WTC11 (cell line): ENCODE data around the gene THBD. TPM values are rescaled to one million over a fixed set of nuclear protein-coding genes. Genes with fewer than 3 reads are reported as not detected.

Experiments used
- ATAC-seq: fragments of 200-7000 bp; cut with Tn5 transposase; 2 replicates; pipeline ENCODE4 v1.10.0; 2021; ENCODE audit warnings: mild to moderate bottlenecking, moderate library complexity
- CTCF ChIA-PET: fragments of 300-600 bp; sonication (Branson Sonifier 250); formaldehyde crosslinking; loops from one replicate; lab custom pipeline; 2021; ENCODE audit warnings: antibody characterized with exemption; lab: Charles Lee
- POLR2A ChIA-PET: fragments of 350-600 bp; sonication (Branson Sonifier 250); formaldehyde crosslinking; loops from one replicate; lab custom pipeline; 2021; ENCODE audit warnings: antibody characterized with exemption; lab: Charles Lee
- DNase-seq: peaks from one replicate; pipeline ENCODE4 v3.0.0; 2021; ENCODE audit warnings: low spot score
- H3K27ac Mint-ChIP-seq: 2 replicates; pipeline ENCODE4 v1.8.0; 2021; ENCODE audit warnings: mixed read lengths
- H3K27me3 Mint-ChIP-seq: 2 replicates; pipeline ENCODE4 v1.8.0; 2021; ENCODE audit warnings: low read depth, mild to moderate bottlenecking, moderate library complexity, mixed read lengths
- H3K36me3 Mint-ChIP-seq: 2 replicates; pipeline ENCODE4 v1.8.0; 2021; ENCODE audit warnings: mixed read lengths
- H3K4me1 Mint-ChIP-seq: 2 replicates; pipeline ENCODE4 v1.8.0; 2022; ENCODE audit warnings: mixed read lengths
- H3K4me3 Mint-ChIP-seq: 2 replicates; pipeline ENCODE4 v1.8.0; 2021; ENCODE audit warnings: mild to moderate bottlenecking, moderate library complexity, mixed read lengths
- H3K9me3 Mint-ChIP-seq: 2 replicates; pipeline ENCODE4 v1.8.0; 2021; ENCODE audit warnings: mixed read lengths
- AFF4 ChIP-seq: sonication (generic); formaldehyde crosslinking; IDR thresholded peaks from 2 replicates; pipeline ENCODE4 v1.8.1; 2023; ENCODE audit warnings: mild to moderate bottlenecking, missing genetic modification reagents, borderline replicate concordance
- CREM ChIP-seq: sonication (generic); formaldehyde crosslinking; IDR thresholded peaks from 2 replicates; pipeline ENCODE4 v1.8.1; 2022; ENCODE audit warnings: mild to moderate bottlenecking, missing genetic modification reagents, moderate library complexity
- CTCF ChIP-seq: fragments of 200-600 bp; IDR thresholded peaks from 2 replicates; pipeline ENCODE4 v1.8.0; 2022; ENCODE audit warnings: antibody characterized with exemption
- E2F1 ChIP-seq: sonication (generic); formaldehyde crosslinking; IDR thresholded peaks from 2 replicates; pipeline ENCODE4 v1.8.0; 2022; ENCODE audit warnings: mild to moderate bottlenecking, missing genetic modification reagents
- ESRRA ChIP-seq: sonication (generic); formaldehyde crosslinking; IDR thresholded peaks from 2 replicates; pipeline ENCODE4 v1.8.1; 2022; ENCODE audit warnings: mild to moderate bottlenecking, missing genetic modification reagents, borderline replicate concordance
- FOXJ3 ChIP-seq: sonication (generic); formaldehyde crosslinking; IDR thresholded peaks from 2 replicates; pipeline ENCODE4 v1.9.0; 2021; ENCODE audit warnings: missing genetic modification reagents, mild to moderate bottlenecking, borderline replicate concordance
- FOXK1 ChIP-seq: sonication (generic); formaldehyde crosslinking; IDR thresholded peaks from 2 replicates; pipeline ENCODE4 v1.8.0; 2022; ENCODE audit warnings: mild to moderate bottlenecking, moderate library complexity, missing genetic modification reagents
- FOXP1 ChIP-seq: sonication (generic); formaldehyde crosslinking; IDR thresholded peaks from 2 replicates; pipeline ENCODE4 v1.8.0; 2022; ENCODE audit warnings: missing genetic modification reagents, mild to moderate bottlenecking, moderate library complexity, borderline replicate concordance
- IRF1 ChIP-seq: sonication (generic); formaldehyde crosslinking; IDR thresholded peaks from 2 replicates; pipeline ENCODE4 v1.8.0; 2023; ENCODE audit warnings: missing genetic modification reagents
- MYBL2 ChIP-seq: sonication (generic); formaldehyde crosslinking; IDR thresholded peaks from 2 replicates; pipeline ENCODE4 v1.8.1; 2023; ENCODE audit warnings: mild to moderate bottlenecking, moderate library complexity, missing genetic modification reagents
- NR1H2 ChIP-seq: sonication (generic); formaldehyde crosslinking; IDR thresholded peaks from 2 replicates; pipeline ENCODE4 v1.9.0; 2021; ENCODE audit warnings: mild to moderate bottlenecking, moderate library complexity, missing genetic modification reagents
- OVOL2 ChIP-seq: fragments of 250-450 bp; sonication (Bioruptor Pico); IDR thresholded peaks from 2 replicates; pipeline ENCODE4 v1.9.0; 2021; ENCODE audit warnings: mild to moderate bottlenecking, borderline replicate concordance
- SMAD3 ChIP-seq: sonication (generic); formaldehyde crosslinking; IDR thresholded peaks from 2 replicates; pipeline ENCODE4 v1.8.0; 2022; ENCODE audit warnings: missing genetic modification reagents, mild to moderate bottlenecking, borderline replicate concordance
- SOX15 ChIP-seq: fragments of 250-450 bp; sonication (Bioruptor Pico); IDR thresholded peaks from 2 replicates; pipeline ENCODE4 v1.9.0; 2021; ENCODE audit warnings: mild to moderate bottlenecking
- SP1 ChIP-seq: sonication (generic); formaldehyde crosslinking; conservative IDR thresholded peaks from 2 replicates; pipeline ENCODE4 v1.8.1; 2022; ENCODE audit warnings: missing genetic modification reagents
- ZBTB21 ChIP-seq: sonication (generic); formaldehyde crosslinking; IDR thresholded peaks from 2 replicates; pipeline ENCODE4 v1.8.1; 2023; ENCODE audit warnings: mild to moderate bottlenecking, missing genetic modification reagents, borderline replicate concordance
- ZNF396 ChIP-seq: fragments of 250-450 bp; sonication (Bioruptor Pico); IDR thresholded peaks from 2 replicates; pipeline ENCODE4 v1.8.0; 2021; ENCODE audit warnings: mild to moderate bottlenecking, moderate library complexity, borderline replicate concordance
- ZNF512 ChIP-seq: sonication (generic); formaldehyde crosslinking; IDR thresholded peaks from 2 replicates; pipeline ENCODE4 v1.8.1; 2022; ENCODE audit warnings: missing genetic modification reagents, borderline replicate concordance
- total RNA-seq: library from RNA; stranded (reverse); gene quantifications from 3 replicates; pipeline ENCODE4 v1.2.3, GENCODE V29; 2021

THBD gene
- total RNA-seq, 1 experiment from 2014 or later = 1.0 TPM

GRCh38 chr20:23079016-23079351, 29.5 kb upstream of the THBD start:
- ATAC-seq (peak; percentile 76), DNase-seq (peak; percentile 69)
- Mint-ChIP-seq H3K36me3 (no peaks in the 10 kb centered on the region), H3K4me3 (no peak overlapping the region), H3K9me3 (no peaks in the 10 kb centered on the region), H3K27ac (no peak overlapping the region), H3K27me3 (no peaks in the 10 kb centered on the region; the same call in 1 of the 2 replicates), H3K4me1 (peaks cover 27% of the 10 kb centered on the region)
- POLR2A ChIA-PET = no interaction called here
- TF ChIP-seq ZNF396 (CRISPR knock-in tag) (no peak), CREM (CRISPR knock-in tag) (no peak), CTCF (peak; percentile 32; the same call in 1 of the 2 replicates), SOX15 (CRISPR knock-in tag) (no peak), FOXP1 (CRISPR knock-in tag) (no peak)
- CTCF ChIA-PET = interaction anchor here (0.6 to 1.6 kb wide), 9 partner anchors 10 to 262 kb away, joined by 3 to 12 read pairs (median 5); partner anchors contain the start of gene THBD

- Mint-ChIP-seq H3K4me1 (peaks cover 26% of the 10 kb centered on the region), H3K36me3 (no peaks in the 10 kb centered on the region), H3K9me3 (no peaks in the 10 kb centered on the region), H3K4me3 (no peak overlapping the region), H3K27me3 (no peaks in the 10 kb centered on the region; the same call in 1 of the 2 replicates), H3K27ac (no peak overlapping the region)
- ChIA-PET POLR2A (no interaction called here), CTCF (interaction anchor here (0.6 to 1.6 kb wide), 6 partner anchors 11 to 262 kb away, joined by 3 to 12 read pairs (median 6); partner anchors contain the start of gene THBD)
- TF ChIP-seq MYBL2 (CRISPR knock-in tag) = no peak
- TF ChIP-seq E2F1 = no peak
- no peak for TF ChIP-seq ESRRA (CRISPR knock-in tag)
- no peak for TF ChIP-seq AFF4 (CRISPR knock-in tag)
- no peak for TF ChIP-seq SMAD3 (CRISPR knock-in tag)
- TF ChIP-seq FOXJ3 (CRISPR knock-in tag) = no peak
- no peak for TF ChIP-seq OVOL2 (CRISPR knock-in tag)
- DNase-seq (no peak), ATAC-seq (no peak)
Measured at GRCh38 chr20:23078351-23079015, 29.0 kb upstream of the THBD start.

GRCh38 chr20:23077277-23077676, 27.8 kb upstream of the THBD start:
- H3K36me3 Mint-ChIP-seq = no peaks in the 10 kb centered on the region
- DNase-seq = no peak
- H3K9me3 Mint-ChIP-seq = no peaks in the 10 kb centered on the region
- no peak overlapping the region for H3K27ac Mint-ChIP-seq
- H3K4me3 Mint-ChIP-seq = no peak overlapping the region
- ChIA-PET CTCF (no interaction called here), POLR2A (no interaction called here)
- peaks cover 21% of the 10 kb centered on the region for H3K4me1 Mint-ChIP-seq
- H3K27me3 Mint-ChIP-seq = no peaks in the 10 kb centered on the region; the same call in 1 of the 2 replicates
- no peak for ATAC-seq
- no peak for TF ChIP-seq AFF4 (CRISPR knock-in tag)
- TF ChIP-seq FOXK1 = no peak
- TF ChIP-seq ZNF512 (CRISPR knock-in tag) = no peak
- TF ChIP-seq ZBTB21 (CRISPR knock-in tag) = no peak
- no peak for TF ChIP-seq SP1
- no peak for TF ChIP-seq IRF1
- TF ChIP-seq NR1H2 (CRISPR knock-in tag) = no peak
